Ascending aorta (tissue), 2 donors: ENCODE data around the gene SAG. TPM values are rescaled to one million over a fixed set of nuclear protein-coding genes. Genes with fewer than 3 reads are reported as not detected.

Experiments
- DNase-seq, 2 donors: peaks; one replicate each; pipeline ENCODE4 v3.0.0-alpha.2; 2019; ENCODE audit warnings: low spot score in 2 of 2
- H3K27ac ChIP-seq, 2 donors: fragments of 200-600 bp; sonication (generic); one replicate each; pipeline ENCODE4 v1.5.1; 2016 to 2017; ENCODE audit warnings: mild to moderate bottlenecking in 1 of 2
- H3K27me3 ChIP-seq: fragments of 200-600 bp; sonication (generic); one replicate; pipeline ENCODE4 v1.5.1; 2017
- H3K36me3 ChIP-seq, 2 donors: fragments of 200-600 bp; sonication (generic); one replicate each; pipeline ENCODE4 v1.5.1; 2016
- H3K4me1 ChIP-seq, 2 donors: fragments of 200-600 bp; sonication (generic); one replicate each; pipeline ENCODE4 v1.5.1; 2016 to 2017; ENCODE audit warnings: mild to moderate bottlenecking in 1 of 2
- H3K4me3 ChIP-seq, 2 donors: fragments of 200-600 bp; sonication (generic); one replicate each; pipeline ENCODE4 v1.5.1; 2016 to 2017; ENCODE audit warnings: mild to moderate bottlenecking in 1 of 2
- H3K9me3 ChIP-seq, 2 donors: fragments of 200-600 bp; sonication (generic); one replicate each; pipeline ENCODE4 v1.5.1; 2016
- CTCF ChIP-seq, 3 experiments: fragments of 200-600 bp in 2 of 3; fragments of 450-650 bp in 1 of 3; sonication (generic) in 2 of 3; IDR thresholded peaks; one replicate each; pipeline ENCODE4 v1.5.1; 2016 to 2019; ENCODE audit warnings: antibody characterized with exemption in 3 of 3, mild to moderate bottlenecking in 1 of 3, moderate library complexity in 1 of 3
- intact Hi-C: fragments of 100-400 bp; cut with DNase I; formaldehyde crosslinking; loops from one replicate; pipeline ENCODE4 v1.15.1; 2023
- total RNA-seq: library from RNA; depleted of rRNA; stranded (reverse); fragments of >200 nt; gene quantifications from one replicate; pipeline ENCODE4 v1.1.0, GENCODE V29; 2016

SAG gene
- total RNA-seq, 1 donor from 2014 or later, result not detected

DNA sequence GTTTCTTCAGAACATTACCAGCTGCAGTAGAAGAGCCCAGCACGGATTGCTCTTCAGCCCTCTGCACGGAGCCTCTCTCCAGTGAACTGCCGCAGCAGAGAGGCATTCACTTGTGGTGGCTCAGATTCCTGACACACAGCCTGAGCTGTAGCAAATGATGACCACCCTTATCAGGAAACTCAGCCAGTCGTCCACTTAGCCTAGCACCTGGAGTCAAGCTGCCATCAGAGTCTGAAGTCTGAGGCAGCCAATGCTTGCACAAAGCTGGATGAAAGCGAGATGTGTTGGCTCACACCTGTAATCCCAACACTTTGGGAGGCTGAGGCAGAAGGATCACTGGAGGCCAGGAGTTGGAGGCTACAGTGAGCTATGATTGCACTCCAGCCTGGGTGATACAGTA, 11.7 kb upstream of the SAG start:
- DNase-seq, result no peak
- Histone ChIP-seq H3K27me3 (no peaks in the 10 kb centered on the region), H3K4me1 (no peaks in the 10 kb centered on the region), H3K27ac (no peak overlapping the region), H3K4me3 (no peak overlapping the region), H3K9me3 (no peaks in the 10 kb centered on the region), H3K36me3 (peaks cover 38 to 46% of the 10 kb centered on the region in 2 donors)
- intact Hi-C loops, result no loop called here
- TF ChIP-seq CTCF (IDR thresholded peaks at IDR 0.05), result no peak

GRCh38 chr2:233297076-233297475, 10.5 kb upstream of the SAG start:
- Histone ChIP-seq H3K36me3 (peaks cover 32 to 35% of the 10 kb centered on the region in 2 donors), H3K4me3 (no peak overlapping the region), H3K9me3 (no peaks in the 10 kb centered on the region), H3K27me3 (no peaks in the 10 kb centered on the region), H3K4me1 (no peaks in the 10 kb centered on the region), H3K27ac (no peak overlapping the region)
- DNase-seq, result no peak
- no peak for TF ChIP-seq CTCF (IDR thresholded peaks at IDR 0.05)
- intact Hi-C loops, result no loop called here

DNA sequence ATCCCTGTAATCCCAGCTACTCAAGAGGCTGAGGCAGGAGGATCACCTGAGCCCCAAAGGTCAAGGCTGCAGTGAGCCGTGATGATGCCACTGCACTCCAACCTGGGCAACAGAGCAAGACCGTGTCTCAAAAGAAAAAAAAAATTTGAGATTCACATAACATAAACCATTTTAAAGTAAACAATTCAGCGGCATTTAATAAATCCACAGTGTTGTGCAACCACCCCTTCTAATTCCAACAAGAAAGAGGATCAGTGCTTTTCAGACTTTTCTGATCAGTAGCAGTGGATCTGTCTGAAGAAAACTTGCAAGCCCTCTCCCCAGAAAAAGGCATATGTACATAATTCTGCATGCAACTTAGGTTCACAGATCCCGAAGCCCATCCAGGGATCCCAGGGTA, 7.2 kb upstream of the SAG start:
- Histone ChIP-seq H3K36me3 (peaks cover 4 to 8% of the 10 kb centered on the region in 2 donors), H3K4me1 (no peaks in the 10 kb centered on the region), H3K27me3 (no peaks in the 10 kb centered on the region), H3K27ac (no peak overlapping the region), H3K4me3 (no peak overlapping the region), H3K9me3 (no peaks in the 10 kb centered on the region)
- intact Hi-C loops, result no loop called here
- no peak for TF ChIP-seq CTCF (IDR thresholded peaks at IDR 0.05)
- no peak for DNase-seq

DNA sequence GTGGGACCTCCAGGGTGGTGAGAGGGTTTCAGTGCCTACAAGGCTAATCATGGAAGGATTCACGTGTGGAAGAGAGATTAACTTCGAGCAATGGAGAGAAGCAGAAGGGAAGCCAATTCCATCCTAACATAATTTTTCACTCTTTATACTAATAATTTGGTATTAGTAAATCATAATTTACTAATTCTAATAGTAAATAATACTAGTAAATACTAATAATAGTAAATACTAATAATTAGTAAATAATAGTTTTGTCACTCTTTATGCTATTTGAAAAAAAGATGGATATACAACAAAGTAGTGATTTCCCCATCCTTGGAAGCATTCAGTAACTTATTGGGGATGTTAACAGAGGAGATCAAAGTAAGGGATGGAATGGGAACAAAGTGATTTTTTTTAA, 6.4 kb upstream of the SAG start:
- H3K27ac ChIP-seq, result no peak overlapping the region
- intact Hi-C loops, result no loop called here
- TF ChIP-seq CTCF (IDR thresholded peaks at IDR 0.05), result no peak
- H3K9me3 ChIP-seq, result no peaks in the 10 kb centered on the region
- H3K36me3 ChIP-seq, result no peaks in the 10 kb centered on the region
- no peak overlapping the region for H3K4me3 ChIP-seq
- H3K27me3 ChIP-seq, result no peaks in the 10 kb centered on the region
- no peak for DNase-seq
- no peaks in the 10 kb centered on the region for H3K4me1 ChIP-seq

GRCh38 chr2:233301811-233302210, 5.8 kb upstream of the SAG start:
- Histone ChIP-seq H3K9me3 (no peaks in the 10 kb centered on the region), H3K4me1 (no peaks in the 10 kb centered on the region), H3K4me3 (no peak overlapping the region), H3K27me3 (no peaks in the 10 kb centered on the region), H3K36me3 (no peaks in the 10 kb centered on the region), H3K27ac (no peak overlapping the region)
- DNase-seq, result no peak
- intact Hi-C loops, result no loop called here
- no peak for TF ChIP-seq CTCF (IDR thresholded peaks at IDR 0.05)

- intact Hi-C loops, result no loop called here
- no peaks in the 10 kb centered on the region for H3K27me3 ChIP-seq
- H3K27ac ChIP-seq, result no peak overlapping the region
- no peak for TF ChIP-seq CTCF (IDR thresholded peaks at IDR 0.05)
- no peaks in the 10 kb centered on the region for H3K36me3 ChIP-seq
- H3K4me3 ChIP-seq, result no peak overlapping the region
- H3K9me3 ChIP-seq, result no peaks in the 10 kb centered on the region
- no peak for DNase-seq
- no peaks in the 10 kb centered on the region for H3K4me1 ChIP-seq
Observed at GRCh38 chr2:233303252-233303651, 4.4 kb upstream of the SAG start.
